Lower lobe of right lung (tissue), 2 donors: ENCODE results near the gene JADE3. TPM values are rescaled to one million over a fixed set of nuclear protein-coding genes. Genes with fewer than 3 reads are reported as not detected.

Experiments
- ATAC-seq, 2 donors: fragments of 200-7000 bp; cut with Tn5 transposase; one replicate each; pipeline ENCODE4 v1.9.1; 2020 to 2022; ENCODE audit warnings: mild to moderate bottlenecking in 2 of 2, moderate library complexity in 2 of 2
- DNase-seq: peaks from one replicate; pipeline ENCODE4 v3.0.0-alpha.2; 2020
- H3K27ac ChIP-seq: fragments of 200-600 bp; one replicate; pipeline ENCODE4 v1.8.0; 2022
- H3K27me3 ChIP-seq: fragments of 200-600 bp; one replicate; pipeline ENCODE4 v1.8.0; 2022; ENCODE audit warnings: low read depth
- H3K36me3 ChIP-seq: fragments of 200-600 bp; one replicate; pipeline ENCODE4 v1.8.0; 2022; ENCODE audit warnings: mild to moderate bottlenecking
- H3K4me1 ChIP-seq: fragments of 200-600 bp; one replicate; pipeline ENCODE4 v1.8.0; 2022
- H3K4me3 ChIP-seq: fragments of 200-600 bp; one replicate; pipeline ENCODE4 v1.8.0; 2022; ENCODE audit warnings: mild to moderate bottlenecking
- H3K9me3 ChIP-seq: fragments of 200-600 bp; one replicate; pipeline ENCODE4 v1.8.0; 2022
- CTCF ChIP-seq: fragments of 200-600 bp; IDR thresholded peaks from one replicate; pipeline ENCODE4 v1.8.0; 2022; ENCODE audit warnings: antibody characterized with exemption, mild to moderate bottlenecking
- intact Hi-C: fragments of 100-400 bp; cut with DNase I; formaldehyde crosslinking; loops from one replicate; pipeline ENCODE4 v1.11.0; 2022
- total RNA-seq: library from RNA; stranded (reverse); fragmentation: NEBNext Ultra II Directional; extraction: Animal tissue kit (Norgen Biotek cat#: 25700); gene quantifications from one replicate; pipeline ENCODE4 v1.2.1, GENCODE V29; 2021
- donor health status: DM: no; HTN: yes; CAD: no; lungs with severe emphysema.

The JADE3 gene
- total RNA-seq, 1 donor from 2014 or later = 8.5 TPM

GRCh38 chrX:46978341-46979291 lies 66.4 kb downstream of the JADE3 start:
- DNase-seq (peak; percentile 78), ATAC-seq (peak; percentile 72 to 78)

GRCh38 chrX:46984705-46985104 lies 72.5 kb downstream of the JADE3 start:
- Histone ChIP-seq H3K4me1 (no peaks in the 10 kb centered on the region), H3K4me3 (no peak overlapping the region), H3K27me3 (no peaks in the 10 kb centered on the region), H3K9me3 (no peaks in the 10 kb centered on the region), H3K27ac (no peak overlapping the region), H3K36me3 (no peaks in the 10 kb centered on the region)
- DNase-seq (no peak), ATAC-seq (no peak)
- no peak for TF ChIP-seq CTCF
- intact Hi-C loops = no loop called here

More at GRCh38 chrX:46978341-46979291, 66.4 kb downstream of the JADE3 start:
- Histone ChIP-seq H3K9me3 (no peaks in the 10 kb centered on the region), H3K27ac (no peak overlapping the region), H3K4me3 (no peak overlapping the region), H3K27me3 (no peaks in the 10 kb centered on the region), H3K36me3 (no peaks in the 10 kb centered on the region), H3K4me1 (no peaks in the 10 kb centered on the region)
- intact Hi-C loops = no loop called here
- TF ChIP-seq CTCF = peak; percentile 61

- Histone ChIP-seq H3K27me3 (no peaks in the 10 kb centered on the region), H3K27ac (no peak overlapping the region), H3K9me3 (no peaks in the 10 kb centered on the region), H3K36me3 (no peaks in the 10 kb centered on the region), H3K4me3 (no peak overlapping the region), H3K4me1 (no peaks in the 10 kb centered on the region)
- DNase-seq = no peak
- ATAC-seq = no peak
- TF ChIP-seq CTCF = no peak
- intact Hi-C loops = no loop called here
These were observed 77.3 kb downstream of the JADE3 start for GRCh38 chrX:46989548-46989947.

GRCh38 chrX:46991664-46992063 lies 79.4 kb downstream of the JADE3 start:
- Histone ChIP-seq H3K4me1 (no peaks in the 10 kb centered on the region), H3K9me3 (no peaks in the 10 kb centered on the region), H3K27me3 (no peaks in the 10 kb centered on the region), H3K36me3 (no peaks in the 10 kb centered on the region), H3K27ac (no peak overlapping the region), H3K4me3 (no peak overlapping the region)
- no peak for DNase-seq
- intact Hi-C loops = no loop called here
- ATAC-seq = no peak
- no peak for TF ChIP-seq CTCF

GRCh38 chrX:46992070-46992469 lies 79.8 kb downstream of the JADE3 start:
- intact Hi-C loops = no loop called here

More at GRCh38 chrX:46992070-46992469, 79.8 kb downstream of the JADE3 start:
- Histone ChIP-seq H3K27me3 (no peaks in the 10 kb centered on the region), H3K36me3 (no peaks in the 10 kb centered on the region), H3K4me3 (no peak overlapping the region), H3K9me3 (no peaks in the 10 kb centered on the region), H3K27ac (no peak overlapping the region), H3K4me1 (no peaks in the 10 kb centered on the region)
- no peak for DNase-seq
- no peak for ATAC-seq
- TF ChIP-seq CTCF = no peak
